ENCODE results near the gene RGMA. TPM values are rescaled to one million over a fixed set of nuclear protein-coding genes. Genes with fewer than 3 reads are reported as not detected.

Gene RGMA
- total RNA-seq, 2 donors from 2014 or later: not detected

GRCh38 chr15:93058128-93058527, 30.9 kb downstream of the RGMA start:
- Mint-ChIP-seq H3K4me3 (no peak overlapping the region), H3K27me3 (peaks cover 42% of the 10 kb centered on the region), H3K27ac (no peak overlapping the region), H3K36me3 (ENCODE audit: low read depth) (peaks cover 2% of the 10 kb centered on the region), H3K4me1 (peaks cover 3% of the 10 kb centered on the region)
- DNase-seq: no peak
- H3K9me3 ChIP-seq (ENCODE audit: control insufficient read depth, low read length, poor library complexity, severe bottlenecking): no peaks in the 10 kb centered on the region
- ATAC-seq: no peak

DNA sequence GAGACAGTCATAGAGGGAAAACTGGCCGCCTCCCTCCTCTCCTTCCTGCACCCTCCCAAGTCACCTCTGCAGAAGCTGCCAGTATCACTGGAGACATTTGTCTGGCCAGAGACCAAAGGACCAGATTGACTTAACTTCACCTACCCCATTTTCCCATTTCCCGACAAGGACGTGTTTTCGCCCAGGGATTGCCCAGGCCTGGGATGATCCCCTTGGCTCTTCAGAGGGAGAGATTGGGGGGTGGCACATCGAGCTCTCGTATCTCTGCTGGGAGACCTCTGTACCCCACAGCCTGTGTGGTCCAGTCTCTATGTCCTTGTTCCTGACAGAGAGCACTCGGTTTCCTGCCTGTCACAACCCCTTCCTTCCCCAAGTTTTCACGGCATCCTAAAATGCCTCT, 31.4 kb downstream of the RGMA start:
- H3K9me3 ChIP-seq (ENCODE audit: control insufficient read depth, low read length, poor library complexity, severe bottlenecking): no peaks in the 10 kb centered on the region
- H3K4me3 Mint-ChIP-seq: no peak overlapping the region
- DNase-seq: no peak
- no peak overlapping the region for H3K27ac Mint-ChIP-seq
- peaks cover 3% of the 10 kb centered on the region for H3K4me1 Mint-ChIP-seq
- no peak for ATAC-seq
- H3K27me3 Mint-ChIP-seq: peaks cover 37% of the 10 kb centered on the region
- H3K36me3 Mint-ChIP-seq (ENCODE audit: low read depth): peaks cover 2% of the 10 kb centered on the region

DNA sequence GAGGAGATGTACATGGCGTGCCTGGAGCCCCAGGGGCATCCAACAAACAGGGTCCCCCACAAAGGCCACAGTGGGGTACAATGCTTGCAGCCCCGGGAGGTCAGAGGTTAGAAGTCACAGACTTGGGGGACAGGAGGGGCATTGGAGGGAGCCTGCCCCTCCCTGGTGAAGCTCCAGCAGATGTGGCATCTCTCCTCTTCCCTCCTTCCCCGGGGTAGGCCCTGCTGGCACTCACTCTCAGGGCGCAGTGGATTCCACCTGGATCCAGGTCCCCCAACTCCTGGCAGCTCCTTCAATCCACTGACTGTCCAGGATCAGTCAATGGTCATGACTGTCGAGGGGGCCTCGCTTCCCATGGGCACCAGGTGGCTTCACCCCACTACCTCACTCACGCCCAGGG, 32.2 kb downstream of the RGMA start:
- H3K9me3 ChIP-seq (ENCODE audit: control insufficient read depth, low read length, poor library complexity, severe bottlenecking): no peaks in the 10 kb centered on the region
- ATAC-seq (no peak), DNase-seq (no peak)
- Mint-ChIP-seq H3K4me3 (no peak overlapping the region), H3K36me3 (ENCODE audit: low read depth) (peaks cover 2% of the 10 kb centered on the region), H3K27me3 (peaks cover 30% of the 10 kb centered on the region), H3K27ac (no peak overlapping the region), H3K4me1 (no peaks in the 10 kb centered on the region)

DNA sequence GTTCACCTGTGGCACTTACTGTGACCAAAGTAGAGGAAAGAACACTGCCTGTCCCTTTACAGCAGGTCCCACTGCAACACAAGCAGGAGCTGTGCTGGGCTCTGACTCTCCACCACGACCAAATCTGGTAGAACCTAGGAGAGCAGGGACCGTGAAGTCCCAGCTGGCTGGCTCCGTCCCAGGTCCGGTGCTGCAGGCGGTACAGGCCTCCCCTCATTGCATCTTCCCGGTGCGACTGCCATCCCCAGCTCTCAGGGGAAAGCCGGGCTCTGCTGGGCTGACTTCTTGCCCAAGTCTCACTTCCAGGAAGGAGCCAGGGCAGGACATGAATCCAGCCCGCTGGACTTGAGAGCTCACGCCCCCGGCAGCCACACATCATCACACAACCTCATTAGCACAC, 33.8 kb downstream of the RGMA start:
- peaks cover 2% of the 10 kb centered on the region for H3K36me3 Mint-ChIP-seq (ENCODE audit: low read depth)
- no peak overlapping the region for H3K4me3 Mint-ChIP-seq
- peaks cover 16% of the 10 kb centered on the region for H3K27me3 Mint-ChIP-seq
- H3K9me3 ChIP-seq (ENCODE audit: control insufficient read depth, low read length, poor library complexity, severe bottlenecking): no peaks in the 10 kb centered on the region
- no peaks in the 10 kb centered on the region for H3K4me1 Mint-ChIP-seq
- no peak overlapping the region for H3K27ac Mint-ChIP-seq
- DNase-seq: no peak
- no peak for ATAC-seq

DNA sequence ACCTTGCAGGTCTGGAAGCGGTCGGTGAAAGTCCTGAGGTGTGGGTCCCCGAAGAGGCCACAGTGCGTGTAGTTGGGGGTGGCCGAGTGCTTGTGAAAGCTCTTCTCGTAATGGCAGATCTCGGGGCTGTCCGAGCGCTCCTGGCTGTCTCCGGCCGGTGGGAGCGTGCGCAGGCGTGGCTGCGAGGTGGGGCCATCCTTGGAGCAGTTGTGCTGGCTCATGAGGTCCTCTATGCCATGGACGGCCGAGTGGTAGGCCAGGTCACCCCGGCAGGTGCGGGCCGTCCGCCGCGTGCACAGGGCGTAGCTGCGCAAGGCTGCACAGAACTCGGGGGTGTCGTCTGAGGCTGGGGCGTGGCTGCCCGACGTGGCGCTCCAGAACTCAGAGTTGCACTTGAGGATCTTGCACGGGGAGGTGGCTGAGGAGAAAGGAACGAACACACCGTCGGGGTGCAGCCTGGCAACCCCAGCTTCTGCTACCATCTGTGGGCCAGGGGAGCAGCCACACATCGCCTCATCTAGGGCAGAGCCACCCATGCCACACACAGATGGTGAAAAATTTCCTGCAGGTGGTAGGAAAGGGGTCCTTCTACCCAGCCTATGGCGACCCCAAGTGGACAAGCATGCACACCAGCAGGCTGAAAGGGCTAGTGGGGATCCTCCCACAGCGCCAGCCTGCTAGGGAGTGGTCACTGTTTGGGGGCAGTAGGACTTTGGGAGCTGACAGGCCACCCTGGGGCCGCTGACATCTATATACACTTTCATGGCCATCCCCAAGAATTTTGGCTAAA, 36.7 kb downstream of the RGMA start:
- DNase-seq (no peak), ATAC-seq (no peak)
- Mint-ChIP-seq H3K36me3 (ENCODE audit: low read depth) (peaks cover 5% of the 10 kb centered on the region), H3K4me3 (no peak overlapping the region), H3K4me1 (peaks cover 15% of the 10 kb centered on the region), H3K27ac (no peak overlapping the region), H3K27me3 (peaks cover 12% of the 10 kb centered on the region)
- H3K9me3 ChIP-seq (ENCODE audit: control insufficient read depth, low read length, poor library complexity, severe bottlenecking): no peaks in the 10 kb centered on the region

GRCh38 chr15:93051236-93052089, 37.5 kb downstream of the RGMA start:
- Mint-ChIP-seq H3K36me3 (ENCODE audit: low read depth) (peaks cover 5% of the 10 kb centered on the region), H3K27ac (no peak overlapping the region), H3K4me1 (peaks cover 15% of the 10 kb centered on the region), H3K27me3 (peaks cover 12% of the 10 kb centered on the region), H3K4me3 (no peak overlapping the region)
- ATAC-seq (no peak), DNase-seq (no peak)
- no peaks in the 10 kb centered on the region for H3K9me3 ChIP-seq (ENCODE audit: control insufficient read depth, low read length, poor library complexity, severe bottlenecking)

GRCh38 chr15:93050648-93051047, 38.4 kb downstream of the RGMA start:
- Mint-ChIP-seq H3K4me3 (no peak overlapping the region), H3K27ac (no peak overlapping the region), H3K36me3 (ENCODE audit: low read depth) (peaks cover 5% of the 10 kb centered on the region), H3K27me3 (peaks cover 12% of the 10 kb centered on the region), H3K4me1 (peaks cover 15% of the 10 kb centered on the region)
- ATAC-seq (no peak), DNase-seq (no peak)
- no peaks in the 10 kb centered on the region for H3K9me3 ChIP-seq (ENCODE audit: control insufficient read depth, low read length, poor library complexity, severe bottlenecking)

GRCh38 chr15:93049914-93050578, 39.0 kb downstream of the RGMA start:
- H3K36me3 Mint-ChIP-seq (ENCODE audit: low read depth): peaks cover 5% of the 10 kb centered on the region
- DNase-seq (no peak), ATAC-seq (no peak)
- no peaks in the 10 kb centered on the region for H3K9me3 ChIP-seq (ENCODE audit: control insufficient read depth, low read length, poor library complexity, severe bottlenecking)
- H3K27ac Mint-ChIP-seq: peak overlapping the region; percentile 56
- H3K27me3 Mint-ChIP-seq: peaks cover 12% of the 10 kb centered on the region
- peaks cover 15% of the 10 kb centered on the region for H3K4me1 Mint-ChIP-seq
- no peak overlapping the region for H3K4me3 Mint-ChIP-seq

DNA sequence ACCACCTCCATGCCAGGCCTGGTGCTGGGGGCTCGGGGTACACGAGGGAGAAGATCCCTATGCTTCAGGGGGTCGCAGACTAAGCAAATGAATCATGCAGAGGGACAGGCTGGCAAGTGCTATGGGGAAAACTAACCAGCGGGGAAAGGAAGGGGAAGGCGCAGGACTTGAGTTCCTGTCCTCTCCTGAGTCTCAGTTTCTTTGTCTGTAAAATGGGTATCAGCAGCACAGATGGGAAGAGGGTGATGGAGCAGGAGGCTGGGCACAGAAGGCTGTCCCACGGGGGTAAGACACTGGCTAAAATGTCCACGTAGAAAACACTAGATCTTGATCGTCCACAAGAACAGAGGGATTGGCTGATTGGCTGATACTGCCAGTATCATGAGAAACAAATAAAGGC, 39.8 kb downstream of the RGMA start:
- Mint-ChIP-seq H3K4me1 (peaks cover 15% of the 10 kb centered on the region), H3K4me3 (no peak overlapping the region), H3K27ac (peak overlapping the region; percentile 56), H3K27me3 (peaks cover 7% of the 10 kb centered on the region), H3K36me3 (ENCODE audit: low read depth) (peaks cover 2% of the 10 kb centered on the region)
- ATAC-seq (no peak), DNase-seq (no peak)
- H3K9me3 ChIP-seq (ENCODE audit: control insufficient read depth, low read length, poor library complexity, severe bottlenecking): no peaks in the 10 kb centered on the region

DNA sequence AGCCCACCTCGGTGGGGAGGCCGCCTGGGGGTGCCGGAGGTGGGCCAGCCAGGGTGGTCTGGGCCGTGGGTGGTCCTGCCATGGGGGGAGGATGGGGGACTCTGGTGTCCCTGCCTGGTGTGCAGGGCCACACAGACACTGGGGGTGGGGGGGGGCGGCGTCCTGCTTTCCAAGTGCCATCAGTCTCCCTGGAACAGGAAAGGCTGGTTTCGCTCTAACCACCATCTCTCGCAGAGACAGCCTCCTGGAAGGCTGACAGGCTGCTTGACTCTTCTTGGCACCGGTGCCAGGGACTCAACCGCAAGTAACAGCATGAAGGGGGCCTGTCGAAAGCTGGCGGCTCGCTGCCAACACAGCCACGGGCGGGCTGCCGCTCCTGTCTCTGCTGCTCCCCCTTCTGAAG, 40.3 kb downstream of the RGMA start:
- no peak overlapping the region for H3K4me3 Mint-ChIP-seq
- H3K27ac Mint-ChIP-seq: no peak overlapping the region
- peaks cover 7% of the 10 kb centered on the region for H3K27me3 Mint-ChIP-seq
- no peaks in the 10 kb centered on the region for H3K9me3 ChIP-seq (ENCODE audit: control insufficient read depth, low read length, poor library complexity, severe bottlenecking)
- peaks cover 15% of the 10 kb centered on the region for H3K4me1 Mint-ChIP-seq
- H3K36me3 Mint-ChIP-seq (ENCODE audit: low read depth): peaks cover 2% of the 10 kb centered on the region
- ATAC-seq (no peak), DNase-seq (no peak)

- H3K4me1 Mint-ChIP-seq: peaks cover 15% of the 10 kb centered on the region
- peaks cover 7% of the 10 kb centered on the region for H3K27me3 Mint-ChIP-seq
- no peaks in the 10 kb centered on the region for H3K9me3 ChIP-seq (ENCODE audit: control insufficient read depth, low read length, poor library complexity, severe bottlenecking)
- ATAC-seq (no peak), DNase-seq (no peak)
- no peak overlapping the region for H3K4me3 Mint-ChIP-seq
- H3K27ac Mint-ChIP-seq: peak overlapping the region; percentile 74
- H3K36me3 Mint-ChIP-seq (ENCODE audit: low read depth): peaks cover 2% of the 10 kb centered on the region
Measured at GRCh38 chr15:93048426-93048721, 40.6 kb downstream of the RGMA start.

DNA sequence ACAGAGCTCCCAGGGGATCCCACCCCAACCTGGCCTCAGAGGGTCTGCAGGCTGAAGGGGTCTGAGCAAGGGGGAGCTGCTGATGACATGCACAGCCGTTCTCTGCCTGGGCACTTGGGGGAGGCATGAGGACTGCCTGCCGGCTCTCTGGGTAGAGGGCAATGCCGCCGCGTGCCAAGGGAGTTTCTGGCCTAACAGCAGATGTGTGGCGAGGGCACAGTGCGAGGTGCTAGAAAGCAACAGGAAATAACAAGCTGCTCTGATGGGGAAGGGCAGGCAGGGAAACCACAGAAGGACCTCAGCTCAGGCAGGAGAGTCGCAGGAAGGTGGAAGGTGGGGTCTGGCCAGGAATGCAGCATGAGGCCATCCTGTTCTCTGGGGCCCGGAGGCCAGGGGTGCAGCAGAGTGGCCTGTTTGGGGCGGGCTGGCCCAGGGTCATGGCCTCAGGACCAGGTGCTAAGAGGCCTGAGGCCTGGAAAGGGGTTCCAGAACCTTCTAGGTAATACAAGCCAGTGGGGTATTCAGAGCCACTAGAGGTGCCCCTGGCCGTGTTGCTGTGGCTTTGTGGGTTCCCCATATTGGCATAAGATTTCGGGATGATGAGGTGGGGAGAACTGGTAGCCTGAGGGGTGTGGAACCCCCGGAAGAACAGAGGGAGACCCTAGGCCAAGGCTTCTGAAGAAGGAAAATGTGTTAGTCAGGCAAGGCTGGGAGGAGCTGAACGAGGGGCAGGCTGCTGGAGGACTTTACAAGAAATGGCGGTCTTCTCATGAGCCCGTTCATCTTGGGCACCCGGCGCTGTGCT, 41.2 kb downstream of the RGMA start:
- peak overlapping the region; percentile 47 for H3K4me3 Mint-ChIP-seq
- H3K9me3 ChIP-seq (ENCODE audit: control insufficient read depth, low read length, poor library complexity, severe bottlenecking): no peaks in the 10 kb centered on the region
- peaks cover 13% of the 10 kb centered on the region for H3K27me3 Mint-ChIP-seq
- DNase-seq: no peak
- H3K4me1 Mint-ChIP-seq: peaks cover 15% of the 10 kb centered on the region
- peak overlapping the region; percentile 74 for H3K27ac Mint-ChIP-seq
- peaks cover 2% of the 10 kb centered on the region for H3K36me3 Mint-ChIP-seq (ENCODE audit: low read depth)
- ATAC-seq: peak; percentile 90

DNA sequence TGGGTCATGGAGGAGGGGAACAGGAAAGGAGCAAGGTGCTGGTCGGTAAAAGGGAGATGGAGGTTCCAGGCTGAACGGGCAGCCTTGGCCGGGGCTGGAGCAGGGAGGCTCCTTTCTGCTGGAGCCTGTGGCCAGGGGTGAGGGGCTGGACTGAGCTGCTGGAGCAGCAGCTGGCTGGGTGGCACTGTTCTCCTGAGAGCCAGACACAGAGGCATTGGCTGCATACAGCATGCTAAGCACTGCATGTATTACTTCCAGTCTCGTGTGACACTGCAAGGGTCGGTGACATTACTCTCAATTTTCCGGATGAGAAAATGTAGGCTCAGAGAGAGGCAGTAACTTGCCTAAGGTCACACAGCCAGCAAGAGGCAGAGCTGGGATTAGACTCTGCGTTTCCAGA, 42.3 kb downstream of the RGMA start:
- H3K36me3 Mint-ChIP-seq (ENCODE audit: low read depth): peaks cover 2% of the 10 kb centered on the region
- H3K4me1 Mint-ChIP-seq: peaks cover 15% of the 10 kb centered on the region
- peaks cover 13% of the 10 kb centered on the region for H3K27me3 Mint-ChIP-seq
- H3K27ac Mint-ChIP-seq: peak overlapping the region; percentile 0
- DNase-seq (no peak), ATAC-seq (no peak)
- H3K4me3 Mint-ChIP-seq: no peak overlapping the region
- no peaks in the 10 kb centered on the region for H3K9me3 ChIP-seq (ENCODE audit: control insufficient read depth, low read length, poor library complexity, severe bottlenecking)
